HG03342 (cell line): ENCODE measurements around the gene BICRAL.
"Not testable (repeated sequence)": the region's sequence is repeated elsewhere in the genome, so short reads cannot be mapped to it uniquely, and the experiment has no call there.

Experiments used
- ATAC-seq: cut with Tn5 transposase; IDR thresholded peaks from one replicate; pipeline ENCODE4 v1.9.1; 2021; ENCODE audit warnings: mild to moderate bottlenecking, moderate library complexity; ENCODE audit not compliant: unreplicated experiment

The BICRAL gene

GRCh38 chr6:42791706-42792320 is 10.0 kb downstream of the BICRAL start:
- ATAC-seq: no peak

GRCh38 chr6:42795651-42796050 is 13.8 kb downstream of the BICRAL start:
- no peak for ATAC-seq

- no peak for ATAC-seq
These were observed 14.3 kb downstream of the BICRAL start for GRCh38 chr6:42796171-42796570.

- ATAC-seq: not testable (repeated sequence)
These were observed 15.8 kb downstream of the BICRAL start for GRCh38 chr6:42797696-42798095.

GRCh38 chr6:42805297-42805861 is 23.5 kb downstream of the BICRAL start:
- ATAC-seq: no peak

GRCh38 chr6:42806359-42806758 is 24.5 kb downstream of the BICRAL start:
- not testable (repeated sequence) for ATAC-seq

GRCh38 chr6:42808492-42809483 is 26.9 kb downstream of the BICRAL start:
- ATAC-seq: no peak

- no peak for ATAC-seq
These were observed 31.3 kb downstream of the BICRAL start for GRCh38 chr6:42813074-42813645.

GRCh38 chr6:42813906-42814444 is 32.1 kb downstream of the BICRAL start:
- ATAC-seq: no peak

GRCh38 chr6:42815726-42816125 is 33.9 kb downstream of the BICRAL start:
- ATAC-seq: not testable (repeated sequence)

- no peak for ATAC-seq
These were observed 36.1 kb downstream of the BICRAL start for GRCh38 chr6:42817907-42818306.

- ATAC-seq: no peak
These were observed 36.6 kb downstream of the BICRAL start for GRCh38 chr6:42818416-42818815.

- ATAC-seq: no peak
These were observed 37.0 kb downstream of the BICRAL start for GRCh38 chr6:42818878-42819277.

GRCh38 chr6:42819803-42820511 is 38.1 kb downstream of the BICRAL start:
- ATAC-seq: no peak

- ATAC-seq: no peak
These were observed 38.9 kb downstream of the BICRAL start for GRCh38 chr6:42820512-42821340.

- no peak for ATAC-seq
These were observed 39.5 kb downstream of the BICRAL start for GRCh38 chr6:42821341-42821668.

GRCh38 chr6:42821846-42822245 is 40.0 kb downstream of the BICRAL start:
- ATAC-seq: no peak

GRCh38 chr6:42829561-42830092 is 47.8 kb downstream of the BICRAL start:
- no peak for ATAC-seq

GRCh38 chr6:42831237-42831636 is 49.4 kb downstream of the BICRAL start:
- no peak for ATAC-seq
